CD14-positive monocyte (primary cell): ENCODE data around the gene CPT2. TPM values are rescaled to one million over a fixed set of nuclear protein-coding genes. Genes with fewer than 3 reads are reported as not detected.

Experiments
- DNase-seq, 3 donors: peaks; one replicate each; pipeline ENCODE4 v3.0.0-alpha.2; 2011 to 2022
- H2AFZ ChIP-seq: 2 replicates; pipeline ENCODE4 v1.6.0; 2012; ENCODE audit warnings: mild to moderate bottlenecking, low read depth, low read length, inconsistent platforms; ENCODE audit not compliant: insufficient read depth, poor library complexity, severe bottlenecking
- H3K27ac ChIP-seq, 2 donors: 1 replicate in 1 of 2; 2 replicates in 1 of 2; pipeline ENCODE4 v1.5.1; 2012 to 2013; ENCODE audit warnings: low read length in 2 of 2, control low read depth in 1 of 2, inconsistent platforms in 1 of 2, low read depth in 1 of 2, mild to moderate bottlenecking in 1 of 2
- H3K27me3 ChIP-seq, 2 donors: one replicate each; pipeline versions ENCODE4 v1.6.0 to v1.6.1; 2011 to 2013; ENCODE audit warnings: low read length in 2 of 2; ENCODE audit not compliant: control insufficient read depth in 2 of 2, insufficient read depth in 2 of 2
- H3K36me3 ChIP-seq, 2 donors: replicated peaks in 1 of 2; 1 replicate in 1 of 2; 2 replicates in 1 of 2; pipeline versions ENCODE4 v1.5.1 to v1.6.1; 2012 to 2013; ENCODE audit warnings: low read length in 2 of 2, control low read depth in 1 of 2, inconsistent platforms in 1 of 2, mild to moderate bottlenecking in 1 of 2; ENCODE audit not compliant: insufficient read depth in 2 of 2, control insufficient read depth in 1 of 2
- H3K4me1 ChIP-seq, 2 donors: 1 replicate in 1 of 2; 2 replicates in 1 of 2; pipeline versions ENCODE4 v1.5.1 to v1.6.1; 2012 to 2013; ENCODE audit warnings: low read length in 2 of 2, control low read depth in 1 of 2, inconsistent platforms in 1 of 2, mild to moderate bottlenecking in 1 of 2, moderate library complexity in 1 of 2; ENCODE audit not compliant: insufficient read depth in 2 of 2, control insufficient read depth in 1 of 2
- H3K4me2 ChIP-seq: replicated peaks from 2 replicates; pipeline ENCODE3; 2012; ENCODE audit warnings: low read length, moderate library complexity, mild to moderate bottlenecking; ENCODE audit not compliant: poor library complexity, severe bottlenecking; ENCODE audit errors: extremely low read depth
- H3K4me3 ChIP-seq, 3 experiments: fragments of 200-600 bp in 1 of 3; sonication (generic) in 1 of 3; replicated peaks in 1 of 3; 1 replicate in 2 of 3; 2 replicates in 1 of 3; pipeline ENCODE4 v1.5.1; 2011 to 2013; ENCODE audit warnings: low read length in 3 of 3, mild to moderate bottlenecking in 3 of 3, control low read depth in 2 of 3, low read depth in 2 of 3, inconsistent platforms in 1 of 3, moderate library complexity in 1 of 3
- H3K79me2 ChIP-seq: 2 replicates; pipeline ENCODE4 v1.6.0; 2012; ENCODE audit warnings: mild to moderate bottlenecking, control low read depth, inconsistent platforms, low read length, moderate library complexity; ENCODE audit not compliant: insufficient read depth
- H3K9ac ChIP-seq: 2 replicates; pipeline ENCODE4 v1.6.0; 2017; ENCODE audit warnings: low read length, mild to moderate bottlenecking; ENCODE audit not compliant: insufficient read depth, poor library complexity, severe bottlenecking
- H3K9me3 ChIP-seq, 2 donors: replicated peaks in 1 of 2; 1 replicate in 1 of 2; 2 replicates in 1 of 2; pipeline versions ENCODE4 v1.5.1 to v1.6.1; 2012 to 2013; ENCODE audit warnings: low read length in 2 of 2, control low read depth in 1 of 2; ENCODE audit not compliant: control insufficient read depth in 1 of 2, insufficient read depth in 1 of 2
- H4K20me1 ChIP-seq: 2 replicates; pipeline ENCODE4 v1.6.0; 2012; ENCODE audit warnings: mild to moderate bottlenecking, low read length, control low read depth, moderate library complexity; ENCODE audit not compliant: insufficient read depth
- H3K27ac Mint-ChIP-seq, 7 donors: one replicate each; pipeline ENCODE4 v1.8.0; 2020; ENCODE audit warnings: mild to moderate bottlenecking in 7 of 7, mixed read lengths in 7 of 7, moderate library complexity in 6 of 7, inconsistent platforms in 2 of 7
- H3K27me3 Mint-ChIP-seq, 3 donors: one replicate each; pipeline ENCODE4 v1.8.0; 2021 to 2022; ENCODE audit warnings: low read depth in 3 of 3, mild to moderate bottlenecking in 3 of 3, mixed read lengths in 3 of 3, moderate library complexity in 3 of 3, inconsistent platforms in 1 of 3
- H3K36me3 Mint-ChIP-seq, 2 donors: one replicate each; pipeline ENCODE4 v1.8.0; 2020; ENCODE audit warnings: mixed read lengths in 2 of 2, inconsistent platforms in 1 of 2, mild to moderate bottlenecking in 1 of 2
- H3K4me1 Mint-ChIP-seq: one replicate; pipeline ENCODE4 v1.8.0; 2020; ENCODE audit warnings: mild to moderate bottlenecking, mixed read lengths
- H3K4me3 Mint-ChIP-seq, 2 donors: one replicate each; pipeline ENCODE4 v1.8.0; 2020; ENCODE audit warnings: mild to moderate bottlenecking in 2 of 2, mixed read lengths in 2 of 2, moderate library complexity in 1 of 2
- H3K9me3 Mint-ChIP-seq, 7 donors: one replicate each; pipeline ENCODE4 v1.8.0; 2020 to 2022; ENCODE audit warnings: mixed read lengths in 7 of 7, mild to moderate bottlenecking in 6 of 7, moderate library complexity in 6 of 7, inconsistent platforms in 2 of 7
- WGBS: methylation state at CpG from one replicate; pipeline ENCODE4 v1.1.5; 2013; ENCODE audit warnings: missing lambda C conversion rate; ENCODE audit not compliant: insufficient coverage; 5-methylcytosine and 5-hydroxymethylcytosine counted together
- intact Hi-C, 2 donors: fragments of 100-400 bp; cut with micrococcal nuclease; formaldehyde crosslinking; loops; one replicate each; pipeline versions ENCODE4 v1.15.0 to v1.15.1; 2023
- polyA plus RNA-seq, 3 donors: library from polyadenylated mRNA; depleted of rRNA in 1 of 3; unstranded in 2 of 3; stranded (reverse) in 1 of 3; fragments of 300-500 nt in 2 of 3; fragments of >200 nt in 1 of 3; fragmentation: Illumina TruSeq in 2 of 3; gene quantifications; 1 replicate in 2 of 3; 2 replicates in 1 of 3; pipeline ENCODE4 v1.2.3, GENCODE V29; 2012 to 2021
- TF ChIP-seq, protein P1 (sequence below): fragments of 200-600 bp; IDR thresholded peaks from one replicate; pipeline ENCODE4 v1.8.0; 2022; ENCODE audit warnings: antibody characterized with exemption, mild to moderate bottlenecking

Gene CPT2
- polyA plus RNA-seq, 3 donors, result 7.6 to 29.6 (median 20.2) TPM

- Mint-ChIP-seq H3K9me3 (peaks cover 0 to 4% (median 0%) of the 10 kb centered on the region in 7 donors), H3K4me3 (no peak overlapping the region), H3K27me3 (peaks cover 0 to 6% (median 3%) of the 10 kb centered on the region in 3 donors), H3K27ac (no peak overlapping the region), H3K36me3 (no peaks in the 10 kb centered on the region), H3K4me1 (peaks cover 3% of the 10 kb centered on the region)
- no peaks in the 10 kb centered on the region for H3K9me3 ChIP-seq
- H3K36me3 ChIP-seq, result no peaks in the 10 kb centered on the region
- H3K27ac ChIP-seq, result no peak overlapping the region
- H3K4me3 ChIP-seq, result no peak overlapping the region
- no peaks in the 10 kb centered on the region for H4K20me1 ChIP-seq
- no peaks in the 10 kb centered on the region for H3K27me3 ChIP-seq
- WGBS, result 40% methylated on average over 1 of the region's 5 CpGs
- DNase-seq, result no peak
- H3K9ac ChIP-seq, result no peak overlapping the region
- H2AFZ ChIP-seq, result no peak overlapping the region
- no peaks in the 10 kb centered on the region for H3K79me2 ChIP-seq
- TF ChIP-seq, protein P1, sequence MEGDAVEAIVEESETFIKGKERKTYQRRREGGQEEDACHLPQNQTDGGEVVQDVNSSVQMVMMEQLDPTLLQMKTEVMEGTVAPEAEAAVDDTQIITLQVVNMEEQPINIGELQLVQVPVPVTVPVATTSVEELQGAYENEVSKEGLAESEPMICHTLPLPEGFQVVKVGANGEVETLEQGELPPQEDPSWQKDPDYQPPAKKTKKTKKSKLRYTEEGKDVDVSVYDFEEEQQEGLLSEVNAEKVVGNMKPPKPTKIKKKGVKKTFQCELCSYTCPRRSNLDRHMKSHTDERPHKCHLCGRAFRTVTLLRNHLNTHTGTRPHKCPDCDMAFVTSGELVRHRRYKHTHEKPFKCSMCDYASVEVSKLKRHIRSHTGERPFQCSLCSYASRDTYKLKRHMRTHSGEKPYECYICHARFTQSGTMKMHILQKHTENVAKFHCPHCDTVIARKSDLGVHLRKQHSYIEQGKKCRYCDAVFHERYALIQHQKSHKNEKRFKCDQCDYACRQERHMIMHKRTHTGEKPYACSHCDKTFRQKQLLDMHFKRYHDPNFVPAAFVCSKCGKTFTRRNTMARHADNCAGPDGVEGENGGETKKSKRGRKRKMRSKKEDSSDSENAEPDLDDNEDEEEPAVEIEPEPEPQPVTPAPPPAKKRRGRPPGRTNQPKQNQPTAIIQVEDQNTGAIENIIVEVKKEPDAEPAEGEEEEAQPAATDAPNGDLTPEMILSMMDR, result no peak
- intact Hi-C loops, result no loop called here
- H3K4me1 ChIP-seq, result no peaks in the 10 kb centered on the region
- no peak overlapping the region for H3K4me2 ChIP-seq
Observed at GRCh38 chr1:53165408-53165961, 31.1 kb upstream of the CPT2 start.

- H4K20me1 ChIP-seq, result no peaks in the 10 kb centered on the region
- no peak overlapping the region for H3K4me3 ChIP-seq
- H3K9ac ChIP-seq, result no peak overlapping the region
- no peaks in the 10 kb centered on the region for H3K36me3 Mint-ChIP-seq
- intact Hi-C loops, result no loop called here
- no peak overlapping the region for H2AFZ ChIP-seq
- no peaks in the 10 kb centered on the region for H3K4me1 ChIP-seq
- H3K27ac ChIP-seq, result no peak overlapping the region
- 88% methylated on average over 5 of the region's 6 CpGs for WGBS
- H3K36me3 ChIP-seq, result no peaks in the 10 kb centered on the region
- peaks cover 0 to 6% (median 3%) of the 10 kb centered on the region in 3 donors for H3K27me3 Mint-ChIP-seq
- H3K9me3 ChIP-seq, result no peaks in the 10 kb centered on the region
- H3K4me1 Mint-ChIP-seq, result peaks cover 3% of the 10 kb centered on the region
- H3K79me2 ChIP-seq, result no peaks in the 10 kb centered on the region
- H3K27me3 ChIP-seq, result no peaks in the 10 kb centered on the region
- no peak for DNase-seq
- no peak overlapping the region for H3K27ac Mint-ChIP-seq
- no peak overlapping the region for H3K4me2 ChIP-seq
- peaks cover 0 to 3% (median 0%) of the 10 kb centered on the region in 7 donors for H3K9me3 Mint-ChIP-seq
- TF ChIP-seq, protein P1, result no peak
- no peak overlapping the region for H3K4me3 Mint-ChIP-seq
Observed at GRCh38 chr1:53166366-53166765, 30.3 kb upstream of the CPT2 start.
